GM21528 (cell line): ENCODE results near the gene SLC30A4.

Experiments
- ATAC-seq: cut with Tn5 transposase; IDR thresholded peaks from one replicate; pipeline ENCODE4 v1.9.1; 2021; ENCODE audit warnings: mild to moderate bottlenecking, moderate library complexity; ENCODE audit not compliant: unreplicated experiment, low FRiP score

SLC30A4 gene

GRCh38 chr15:45456212-45457106, 66.1 kb downstream of the SLC30A4 start:
- no peak for ATAC-seq

- peak; percentile 70 for ATAC-seq
These were observed 67.7 kb downstream of the SLC30A4 start for GRCh38 chr15:45454814-45455213.

GRCh38 chr15:45451265-45451664, 71.3 kb downstream of the SLC30A4 start:
- ATAC-seq: no peak

- ATAC-seq: no peak
These were observed 72.4 kb downstream of the SLC30A4 start for GRCh38 chr15:45449916-45450867.

- ATAC-seq: no peak
These were observed 73.2 kb downstream of the SLC30A4 start for GRCh38 chr15:45449395-45449794.

GRCh38 chr15:45448066-45448915, 74.3 kb downstream of the SLC30A4 start:
- ATAC-seq: no peak

GRCh38 chr15:45443645-45444044, 78.9 kb downstream of the SLC30A4 start:
- ATAC-seq: no peak

- no peak for ATAC-seq
These were observed 79.9 kb downstream of the SLC30A4 start for GRCh38 chr15:45442507-45443135.

- no peak for ATAC-seq
These were observed 80.9 kb downstream of the SLC30A4 start for GRCh38 chr15:45441686-45442085.

GRCh38 chr15:45441036-45441435, 81.5 kb downstream of the SLC30A4 start:
- ATAC-seq: no peak

GRCh38 chr15:45439521-45440260, 82.9 kb downstream of the SLC30A4 start:
- no peak for ATAC-seq

GRCh38 chr15:45435124-45435903, 87.2 kb downstream of the SLC30A4 start:
- ATAC-seq: no peak

GRCh38 chr15:45434078-45434567, 88.4 kb downstream of the SLC30A4 start:
- no peak for ATAC-seq

- ATAC-seq: no peak
These were observed 91.0 kb downstream of the SLC30A4 start for GRCh38 chr15:45431511-45431910.

GRCh38 chr15:45429941-45430792, 92.4 kb downstream of the SLC30A4 start:
- ATAC-seq: peak; percentile 75
